ENCODE data around the gene AGAP3.
"Not testable (repeated sequence)": the region's sequence is repeated elsewhere in the genome, so short reads cannot be mapped to it uniquely, and the experiment has no call there.

AGAP3 gene

DNA sequence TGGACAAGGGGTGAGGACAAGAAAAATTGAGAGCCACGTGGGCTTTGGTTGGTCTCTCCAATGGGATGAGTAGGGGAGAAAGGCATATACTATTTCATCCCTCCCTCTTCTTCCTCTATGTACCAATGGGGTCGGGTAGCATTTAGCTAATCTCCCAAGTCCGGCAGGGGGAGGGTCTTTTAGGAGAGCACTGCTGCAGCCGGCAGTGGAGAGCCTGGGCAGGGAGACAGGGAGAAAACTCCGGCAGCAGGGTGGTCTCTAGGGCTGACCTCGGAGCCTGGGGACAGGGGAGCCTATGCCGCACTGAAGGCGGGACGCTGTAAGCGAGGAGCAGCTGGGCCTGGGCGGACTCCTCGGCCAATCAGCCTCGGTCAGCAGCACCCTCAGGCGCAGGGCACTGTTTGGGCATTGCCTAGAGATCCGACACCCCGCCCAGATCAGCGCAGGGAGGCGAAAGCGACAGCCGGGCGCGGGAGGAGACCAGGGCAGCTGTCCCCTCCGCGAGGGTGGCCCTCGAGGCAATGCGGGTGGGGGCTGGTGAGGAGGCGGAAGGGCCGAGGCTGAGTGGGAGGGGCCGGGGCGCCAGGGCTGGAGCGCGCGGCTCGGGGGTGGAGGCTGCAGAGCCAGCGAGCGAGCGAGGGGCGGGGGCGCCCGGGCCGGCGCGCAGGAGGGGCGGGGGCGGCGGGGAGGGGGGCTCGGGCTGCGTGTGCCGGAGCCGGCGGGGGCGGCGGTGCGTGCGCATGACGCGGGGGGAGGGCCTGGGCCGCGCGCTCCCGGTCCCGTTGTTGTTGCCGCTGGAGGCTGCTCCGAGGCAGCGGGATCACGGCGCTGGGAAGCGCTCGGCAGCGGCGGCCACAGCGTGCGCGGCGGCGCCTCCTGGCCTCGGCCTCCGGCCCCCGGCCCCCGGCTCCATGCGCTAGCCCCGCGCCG lies at the start of gene AGAP3:
TSS of gene AGAP3 (plus strand) at position 785 of the 930 bp plus-strand sequence. CDS start 267 bp downstream, outside the sequence.
- peak; percentile 49 for DNase-seq (ENCODE audit: low spot score)

DNA sequence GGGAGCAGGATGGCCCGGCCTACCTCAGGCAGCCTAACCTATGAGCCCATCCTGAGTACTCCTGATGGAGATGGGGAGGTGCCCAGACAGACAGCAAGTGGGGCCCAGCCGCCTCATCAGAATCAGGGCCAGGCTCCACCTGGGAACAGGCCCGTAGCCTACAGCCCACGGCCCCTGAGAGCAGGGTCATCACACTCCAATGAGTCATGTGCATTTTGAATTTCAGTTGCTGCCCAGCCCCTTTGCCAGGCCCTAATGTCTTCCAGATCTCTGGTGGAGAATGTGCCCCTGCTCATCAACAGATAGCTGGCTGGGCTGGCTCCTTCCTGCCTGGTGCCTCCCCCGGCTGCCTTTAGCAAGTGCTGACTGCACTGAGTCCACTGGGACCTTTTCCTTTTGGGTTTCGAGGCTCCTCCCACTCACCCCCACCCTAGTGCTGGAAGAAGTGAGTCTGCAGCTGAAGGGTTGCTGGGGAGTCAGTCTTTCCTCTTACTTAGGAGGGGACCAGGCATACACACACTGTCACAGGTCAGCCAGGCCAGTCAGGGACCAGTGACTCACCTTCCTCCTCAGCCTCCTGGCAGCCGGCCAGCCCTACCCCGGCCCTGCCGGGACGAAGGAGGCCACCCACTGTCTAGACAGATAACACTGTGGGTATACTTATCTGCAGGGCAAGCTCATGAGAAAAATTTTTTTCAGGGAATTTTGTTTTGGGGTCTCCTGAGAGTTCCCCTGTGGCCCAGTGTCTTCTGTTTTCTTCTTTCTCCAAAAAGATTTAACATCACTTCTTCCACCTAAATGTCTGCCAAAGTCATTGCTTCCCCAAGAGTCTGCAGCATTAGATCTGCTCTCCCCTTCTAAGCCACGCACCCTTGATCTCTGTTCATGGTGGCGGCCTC lies 47.1 kb upstream of the AGAP3 start:
- peak; percentile 84 for DNase-seq (ENCODE audit: low spot score)

DNA sequence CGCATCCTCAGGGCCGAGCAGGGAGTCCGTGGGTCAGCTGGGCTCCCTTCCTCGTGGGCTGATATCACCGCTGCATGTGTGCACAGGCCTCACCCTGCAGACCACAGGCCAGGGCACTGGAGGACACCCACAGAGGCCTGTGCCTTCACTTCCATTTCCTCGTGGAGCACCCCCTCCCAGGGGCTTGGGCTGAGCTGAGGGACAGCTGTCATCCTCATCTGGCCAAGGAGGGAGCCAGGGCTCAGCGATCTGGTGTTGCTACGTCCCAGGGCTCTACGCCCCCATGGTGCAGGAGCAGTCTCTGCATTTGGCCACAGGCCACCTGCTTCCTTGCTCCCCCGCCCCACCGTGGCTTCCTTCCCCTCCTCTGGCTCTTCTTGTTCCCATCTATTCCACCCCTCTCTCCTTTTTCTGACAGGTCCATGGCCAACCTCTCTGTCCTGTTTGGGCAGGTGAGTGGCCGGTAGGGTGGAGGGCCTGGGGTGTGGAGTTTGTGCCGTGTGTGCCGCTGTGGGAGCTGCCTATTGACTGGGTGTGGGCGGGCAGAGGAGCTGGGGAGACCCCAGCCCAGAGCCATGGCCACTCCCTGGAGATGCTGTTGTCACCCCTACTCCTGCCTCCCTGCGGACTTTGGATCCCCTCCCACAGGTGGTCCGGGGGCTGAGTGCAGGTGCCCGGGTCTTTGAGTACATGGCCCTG lies 46.3 kb upstream of the AGAP3 start:
- DNase-seq (ENCODE audit: low spot score): no peak

DNA sequence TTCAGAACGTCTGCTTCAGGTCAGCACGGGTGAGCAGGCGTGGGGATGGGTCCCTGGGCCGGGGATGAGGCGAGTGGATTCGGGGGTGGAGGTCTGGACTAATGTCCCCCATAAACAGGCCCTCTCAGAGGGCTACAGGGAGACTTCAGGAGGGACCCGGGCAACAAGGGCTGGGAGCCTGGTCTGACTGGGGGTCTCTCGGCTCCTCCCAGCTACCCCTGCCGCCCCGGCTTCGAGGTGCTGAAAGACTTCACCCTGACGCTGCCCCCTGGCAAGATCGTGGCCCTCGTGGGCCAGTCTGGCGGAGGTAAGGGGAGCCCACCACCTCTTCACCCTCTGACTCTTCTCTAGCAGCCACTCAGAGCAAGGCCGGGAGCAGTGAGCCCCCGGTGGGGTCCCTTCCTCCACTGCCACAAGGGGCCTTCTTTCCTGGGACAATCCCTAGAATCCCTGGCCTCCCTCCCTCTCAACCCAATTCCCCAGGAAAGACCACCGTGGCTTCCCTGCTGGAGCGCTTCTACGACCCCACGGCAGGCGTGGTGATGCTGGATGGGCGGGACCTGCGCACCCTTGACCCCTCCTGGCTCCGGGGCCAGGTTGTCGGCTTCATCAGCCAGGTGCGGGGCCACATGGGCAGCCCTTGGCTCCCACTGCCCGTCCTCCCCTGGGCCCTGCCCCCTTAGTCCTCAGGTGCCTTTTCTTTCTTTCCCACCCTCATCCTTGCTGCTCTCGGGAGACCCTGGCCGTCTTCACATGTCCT lies 45.5 kb upstream of the AGAP3 start:
- DNase-seq (ENCODE audit: low spot score): no peak

DNA sequence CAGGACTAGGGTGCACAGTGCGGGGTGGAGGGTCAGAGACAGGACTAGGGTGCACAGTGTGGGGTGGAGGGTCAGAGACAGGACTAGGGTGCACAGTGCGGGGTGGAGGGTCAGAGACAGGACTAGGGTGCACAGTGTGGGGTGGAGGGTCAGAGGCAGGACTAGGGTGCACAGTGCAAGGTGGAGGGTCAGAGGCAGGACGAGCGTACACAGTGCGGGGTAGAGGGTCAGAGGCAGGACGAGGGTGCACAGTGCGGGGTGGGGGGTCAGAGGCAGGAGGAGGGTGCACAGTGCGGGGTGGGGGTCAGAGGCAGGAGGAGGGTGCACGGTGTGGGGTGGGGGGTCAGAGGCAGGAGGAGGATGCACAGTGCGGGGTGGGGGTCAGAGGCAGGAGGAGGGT lies 42.8 kb upstream of the AGAP3 start:
- not testable (repeated sequence) for DNase-seq (ENCODE audit: low spot score)

DNA sequence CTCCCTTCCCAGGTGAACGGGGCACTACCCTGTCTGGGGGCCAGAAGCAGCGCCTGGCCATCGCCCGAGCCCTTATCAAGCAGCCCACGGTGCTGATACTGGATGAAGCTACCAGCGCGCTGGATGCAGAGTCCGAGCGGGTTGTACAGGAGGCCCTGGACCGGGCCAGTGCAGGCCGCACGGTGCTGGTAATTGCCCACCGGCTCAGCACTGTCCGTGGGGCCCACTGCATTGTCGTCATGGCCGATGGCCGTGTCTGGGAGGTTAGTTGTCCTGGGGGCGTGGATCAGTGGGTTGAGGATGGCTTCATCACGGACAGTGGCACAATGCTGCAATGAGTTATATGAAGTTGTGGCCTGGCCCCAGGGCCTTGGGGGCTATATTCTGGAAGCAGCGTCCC lies 42.3 kb upstream of the AGAP3 start:
- no peak for DNase-seq (ENCODE audit: low spot score)

DNA sequence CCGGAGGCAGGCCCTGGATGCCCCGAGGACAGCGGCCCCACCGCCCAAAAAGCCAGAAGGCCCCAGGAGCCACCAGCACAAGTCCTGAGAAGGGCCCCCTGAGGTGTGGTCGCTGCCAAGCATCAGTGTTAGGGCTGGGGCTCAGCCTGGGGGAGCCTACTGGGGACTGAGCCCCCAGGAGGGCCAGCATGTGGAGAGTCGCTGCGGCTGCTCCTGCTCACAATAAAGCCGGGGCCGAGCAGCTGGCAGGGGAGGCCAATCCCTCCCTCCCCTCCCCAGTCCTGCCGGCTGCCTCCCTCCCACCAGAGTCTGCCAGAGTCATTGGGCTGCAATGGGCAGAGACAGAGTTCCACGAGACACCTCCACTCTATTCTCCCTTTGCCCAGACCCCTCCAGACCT lies 41.0 kb upstream of the AGAP3 start:
- no peak for DNase-seq (ENCODE audit: low spot score)

DNA sequence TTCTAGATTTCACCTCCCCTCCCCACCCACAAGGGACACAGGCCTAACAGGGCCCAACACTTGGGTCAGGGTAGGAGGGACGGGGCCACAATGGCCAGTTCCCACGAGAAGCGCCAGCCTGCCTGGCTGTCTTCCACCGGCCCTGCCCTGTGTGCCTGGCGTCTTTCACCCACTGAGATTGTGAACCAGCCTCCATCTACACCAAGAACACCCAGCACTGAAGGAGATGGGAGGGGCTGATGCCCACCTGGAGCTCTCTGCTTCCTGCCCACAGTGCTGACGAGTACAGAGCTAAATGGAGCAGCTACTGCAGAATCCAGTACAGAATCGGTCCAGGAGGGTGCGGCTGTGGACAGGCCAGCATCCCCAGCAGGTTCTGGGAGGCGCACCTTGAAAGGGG lies 40.3 kb upstream of the AGAP3 start:
- DNase-seq (ENCODE audit: low spot score): no peak

DNA sequence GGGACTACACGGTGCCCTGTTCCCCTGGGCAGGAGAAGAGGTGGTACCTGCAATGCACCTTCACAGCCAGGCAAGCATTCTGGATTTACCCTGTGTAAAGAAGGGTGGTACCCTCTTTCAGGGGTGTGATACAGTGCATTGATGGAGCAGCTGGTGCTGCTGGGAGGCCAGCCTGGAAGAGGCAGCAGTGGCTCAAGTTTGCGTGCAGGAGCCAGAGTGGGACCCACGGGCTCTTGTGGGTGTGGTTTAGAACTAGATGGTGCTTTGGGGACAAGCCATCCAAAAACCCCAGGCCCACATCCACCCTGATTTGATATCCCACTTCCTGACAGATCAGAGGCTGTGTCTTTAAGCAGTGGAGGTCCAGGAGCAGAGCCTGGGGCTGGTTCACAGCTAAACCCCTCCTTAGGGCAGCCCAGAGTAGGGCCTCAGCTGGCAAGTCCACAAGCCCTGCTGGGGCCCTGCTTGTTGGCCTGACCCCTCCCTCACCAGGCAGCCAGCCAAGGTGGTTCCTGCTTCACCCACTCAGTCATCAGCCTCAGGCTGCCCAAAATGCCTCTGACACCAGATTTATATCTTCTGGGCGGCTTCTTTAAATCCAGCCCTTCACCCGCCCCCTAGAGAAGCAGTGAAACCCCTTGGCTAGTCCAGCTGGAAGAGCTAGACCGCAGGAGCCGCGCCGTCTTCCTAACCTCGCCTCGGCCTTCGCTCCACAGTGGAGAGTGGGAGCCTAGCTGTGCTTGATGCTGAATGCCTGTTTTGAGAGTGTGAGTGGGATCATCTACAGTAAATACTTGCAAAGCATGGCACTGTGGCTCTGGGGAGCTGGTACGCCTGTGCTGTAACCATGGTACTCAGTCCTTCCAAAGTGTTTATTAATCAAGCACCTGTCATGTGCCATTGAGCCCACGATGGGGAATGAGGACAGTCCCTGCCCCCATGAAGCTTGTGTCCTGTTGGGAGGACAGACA lies 39.4 kb upstream of the AGAP3 start:
- DNase-seq (ENCODE audit: low spot score): no peak

DNA sequence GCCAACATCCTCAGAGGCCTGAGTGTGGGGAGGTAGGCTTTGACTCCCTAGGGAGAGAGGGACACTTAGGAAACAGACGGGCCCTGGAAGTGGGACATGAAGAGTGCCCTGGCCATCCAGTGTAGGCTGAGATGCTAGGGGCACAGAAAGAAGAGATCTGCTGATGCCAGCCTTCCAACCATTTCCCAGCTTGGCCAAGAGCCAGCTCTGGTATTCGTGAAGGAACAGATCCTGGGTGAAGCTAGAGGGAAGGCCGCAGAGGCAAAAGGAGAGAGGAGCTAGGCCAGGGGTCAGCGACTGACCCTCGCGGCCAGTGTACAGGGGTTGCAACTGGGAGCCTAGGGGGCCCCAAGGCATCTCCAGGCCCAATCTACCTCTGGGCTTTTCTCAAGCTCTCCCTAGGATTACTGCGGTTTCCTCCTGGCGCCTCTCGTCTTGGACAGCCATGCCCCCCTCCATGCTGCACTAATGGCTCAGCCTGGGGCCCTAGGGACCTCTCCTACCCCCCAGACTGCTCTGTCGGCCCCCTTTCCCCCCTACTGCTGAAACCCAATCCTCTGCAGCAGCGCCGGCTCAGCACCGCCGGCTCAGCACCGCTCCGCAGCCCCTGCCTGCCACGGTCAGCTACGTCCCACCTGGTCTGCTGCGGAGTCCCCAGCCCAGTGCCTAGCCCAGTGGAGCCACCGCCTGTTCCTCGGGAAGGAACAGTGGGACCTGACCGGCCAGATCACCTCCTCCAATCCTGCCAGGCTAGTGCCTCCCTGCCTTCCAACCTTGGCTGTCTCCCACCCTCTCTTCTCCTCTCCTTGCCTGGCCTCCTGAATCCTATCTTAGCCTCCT lies 38.1 kb upstream of the AGAP3 start, which contains the start of gene ASIC3:
TSS of gene ASIC3 (plus strand) at position 556 of the 840 bp plus-strand sequence. CDS start 355 bp downstream, outside the sequence.
- no peak for DNase-seq (ENCODE audit: low spot score)

DNA sequence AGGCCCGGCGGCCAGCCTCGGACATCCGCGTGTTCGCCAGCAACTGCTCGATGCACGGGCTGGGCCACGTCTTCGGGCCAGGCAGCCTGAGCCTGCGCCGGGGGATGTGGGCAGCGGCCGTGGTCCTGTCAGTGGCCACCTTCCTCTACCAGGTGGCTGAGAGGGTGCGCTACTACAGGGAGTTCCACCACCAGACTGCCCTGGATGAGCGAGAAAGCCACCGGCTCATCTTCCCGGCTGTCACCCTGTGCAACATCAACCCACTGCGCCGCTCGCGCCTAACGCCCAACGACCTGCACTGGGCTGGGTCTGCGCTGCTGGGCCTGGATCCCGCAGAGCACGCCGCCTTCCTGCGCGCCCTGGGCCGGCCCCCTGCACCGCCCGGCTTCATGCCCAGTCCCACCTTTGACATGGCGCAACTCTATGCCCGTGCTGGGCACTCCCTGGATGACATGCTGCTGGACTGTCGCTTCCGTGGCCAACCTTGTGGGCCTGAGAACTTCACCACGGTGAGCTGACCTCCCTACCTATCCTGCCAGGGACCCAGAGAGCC lies 37.3 kb upstream of the AGAP3 start:
- DNase-seq (ENCODE audit: low spot score): no peak

DNA sequence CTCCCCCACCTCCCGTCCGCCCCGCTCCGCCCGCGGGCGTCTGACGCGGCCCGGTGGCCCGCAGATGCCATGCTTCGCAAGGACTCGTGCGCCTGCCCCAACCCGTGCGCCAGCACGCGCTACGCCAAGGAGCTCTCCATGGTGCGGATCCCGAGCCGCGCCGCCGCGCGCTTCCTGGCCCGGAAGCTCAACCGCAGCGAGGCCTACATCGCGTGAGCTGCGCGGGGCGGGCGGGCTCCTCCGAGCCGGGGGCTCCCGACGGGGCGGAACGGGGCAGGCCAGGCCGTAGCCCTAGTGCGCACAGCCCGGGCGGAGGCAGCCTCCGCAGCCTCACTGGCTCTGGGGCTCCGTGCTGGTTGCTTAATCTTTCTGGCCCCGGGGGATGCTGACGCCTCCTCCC lies 35.2 kb upstream of the AGAP3 start:
- DNase-seq (ENCODE audit: low spot score): no peak

DNA sequence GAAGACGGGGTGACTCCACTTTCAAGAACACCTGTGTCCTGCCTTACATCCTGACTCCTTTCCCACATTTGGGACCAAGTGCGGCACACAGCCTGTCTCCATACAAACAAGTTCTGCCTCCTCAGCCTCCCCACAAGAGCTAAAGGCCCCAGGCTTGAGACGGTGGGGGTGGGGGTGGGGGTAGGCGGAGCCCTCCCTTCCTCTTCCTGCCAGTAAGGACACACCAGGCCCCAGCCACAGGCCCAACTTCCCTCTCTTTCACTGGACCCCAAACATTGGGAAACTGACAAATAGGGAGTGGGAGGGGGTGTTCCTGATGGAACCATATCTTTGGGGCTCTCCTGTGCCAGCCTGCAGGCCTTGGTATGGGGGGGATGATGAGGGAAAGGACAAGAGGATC lies 33.2 kb upstream of the AGAP3 start:
- DNase-seq (ENCODE audit: low spot score): no peak

DNA sequence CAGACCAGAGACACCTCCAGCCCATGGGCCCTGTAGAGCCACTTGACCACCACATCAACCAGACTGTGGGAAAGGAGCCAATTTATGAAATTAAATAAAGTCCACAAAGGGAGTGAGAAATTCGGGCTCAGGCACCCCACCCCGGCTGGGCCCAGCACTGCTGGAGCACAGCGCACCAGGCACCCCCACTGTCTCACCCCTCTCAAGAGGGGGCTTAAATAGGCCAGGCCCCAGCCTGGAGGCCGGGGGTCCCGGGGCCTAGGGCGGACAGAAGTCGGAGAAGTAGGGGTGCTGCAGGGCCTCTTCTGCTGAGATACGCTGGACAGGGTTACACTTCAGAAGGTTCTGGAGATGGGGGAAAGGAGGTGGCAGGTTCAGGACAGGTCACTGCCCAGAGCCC lies 32.5 kb upstream of the AGAP3 start:
- DNase-seq (ENCODE audit: low spot score): no peak

DNA sequence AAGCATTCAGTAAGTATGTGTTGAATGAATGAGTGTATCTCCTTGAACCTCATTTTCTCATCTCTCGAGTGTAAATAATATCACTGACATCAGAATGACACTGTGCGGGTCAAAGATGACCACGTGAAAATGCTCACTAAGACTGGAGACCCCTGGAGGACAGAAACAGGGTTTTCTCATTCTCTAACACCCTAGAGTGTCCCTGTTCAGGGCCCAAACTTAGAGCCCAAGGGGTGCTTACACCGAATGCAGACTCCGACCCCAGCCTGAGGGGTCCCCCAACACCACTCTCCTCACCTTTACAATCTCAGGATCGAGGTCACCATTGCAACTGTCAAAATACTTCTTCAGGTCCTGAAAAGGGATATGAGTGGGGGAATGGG lies 30.0 kb upstream of the AGAP3 start:
- no peak for DNase-seq (ENCODE audit: low spot score)

DNA sequence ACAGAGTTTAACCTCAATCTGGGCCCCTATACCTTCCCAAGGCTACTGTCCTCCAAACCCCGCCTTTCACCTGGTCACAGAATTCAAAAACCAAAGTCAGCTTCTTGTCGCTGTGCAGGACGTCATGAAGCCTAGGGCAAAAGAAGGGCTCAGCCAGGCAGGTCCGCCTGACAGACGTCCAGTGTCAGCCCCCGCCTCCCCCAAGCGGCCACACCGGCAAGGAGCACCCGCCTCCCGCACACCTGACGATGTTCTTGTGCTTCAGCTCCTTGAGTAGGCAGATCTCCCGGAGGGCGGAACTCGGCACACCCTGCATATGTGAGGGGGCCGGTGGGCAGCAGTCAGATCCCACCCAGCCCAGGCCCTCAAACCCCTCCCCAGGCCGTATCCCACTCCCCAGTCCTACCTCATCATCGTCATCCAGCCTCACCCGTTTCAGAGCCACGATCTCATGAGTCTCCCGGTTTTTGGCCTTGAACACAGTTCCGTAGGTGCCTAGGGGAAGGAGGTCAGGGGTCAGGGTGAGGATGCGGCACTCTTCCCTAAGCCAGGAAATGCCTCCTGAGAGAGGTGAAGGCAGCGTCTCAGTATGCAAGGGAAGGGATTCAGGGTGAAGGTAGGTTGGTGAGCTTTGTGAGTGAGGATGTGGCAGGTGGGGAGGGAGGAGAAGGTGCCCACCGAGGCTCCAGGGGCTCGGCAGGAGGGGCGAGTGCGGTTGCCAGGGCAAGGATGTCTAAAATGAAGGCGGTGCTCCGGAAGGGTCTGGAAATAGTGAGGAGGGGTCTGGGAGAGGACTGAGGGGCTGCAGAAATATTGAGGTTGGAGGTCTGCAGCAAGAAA lies 29.4 kb upstream of the AGAP3 start:
- DNase-seq (ENCODE audit: low spot score): no peak

DNA sequence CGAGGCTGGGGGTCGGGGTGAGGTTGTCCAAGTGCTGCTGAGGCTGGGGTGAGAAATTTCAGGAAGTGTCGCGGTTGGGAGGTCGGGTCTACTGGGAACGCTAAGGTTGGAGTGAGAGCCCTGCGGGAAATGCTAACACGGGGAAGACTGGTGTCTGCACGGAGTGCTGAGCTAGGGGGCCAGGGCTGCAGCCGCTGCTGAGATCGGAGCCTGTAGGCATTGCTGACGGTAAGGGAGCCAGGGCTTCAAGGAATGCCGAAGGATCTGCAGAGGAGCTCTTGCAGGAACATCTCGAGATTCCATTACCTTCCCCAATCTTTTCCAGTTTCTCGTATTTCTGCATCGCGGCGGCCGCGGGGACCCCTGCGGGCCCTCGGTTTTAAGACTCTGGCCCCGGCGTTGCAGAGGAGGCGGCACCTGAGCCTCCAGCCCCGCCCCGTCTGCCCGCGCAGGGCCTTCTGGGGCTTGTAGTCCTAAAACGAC lies 28.7 kb upstream of the AGAP3 start, which contains the start of gene CDK5:
TSS of gene CDK5 (minus strand) at position 392 of the 483 bp plus-strand sequence. CDS start at position 343, 49 bp downstream.
- no peak for DNase-seq (ENCODE audit: low spot score)

Measured in COLO829 (cell line).